ENCODE results near the gene DEFB123.

- TF ChIP-seq CTCF (IDR thresholded peaks at IDR 0.05; ENCODE audit: low read depth, low read length, missing input control): no peak
- TF ChIP-seq YY1 (IDR thresholded peaks at IDR 0.05): no peak
- no peak for TF ChIP-seq TAF1 (conservative IDR thresholded peaks at IDR 0.05)
- TF ChIP-seq ATF3 (IDR thresholded peaks at IDR 0.05): no peak
- TF ChIP-seq RAD21 (IDR thresholded peaks at IDR 0.05): no peak
- TF ChIP-seq HNF4A (conservative IDR thresholded peaks at IDR 0.05): no peak
- TF ChIP-seq REST (IDR thresholded peaks at IDR 0.05): no peak
- no peak for TF ChIP-seq GABPA (IDR thresholded peaks at IDR 0.05 in 1 of 2, conservative IDR thresholded peaks at IDR 0.05 in 1 of 2)
- no peak for TF ChIP-seq MAX (IDR thresholded peaks at IDR 0.05)
- TF ChIP-seq FOXA1 (IDR thresholded peaks at IDR 0.05): no peak
- no peak for TF ChIP-seq EGR1 (IDR thresholded peaks at IDR 0.05; ENCODE audit: low read depth in 2 of 2)
Observed at GRCh38 chr20:31403886-31404285, 36.5 kb upstream of the DEFB123 start.
